Urinary bladder (tissue), 4 donors: Measurements from ENCODE around the gene SLC7A8. TPM values are rescaled to one million over a fixed set of nuclear protein-coding genes. Genes with fewer than 3 reads are reported as not detected.
A peak's percentile ranks its signal among the peaks of the same experiment; 100 is the strongest.

ENCODE experiments used
- DNase-seq: peaks from one replicate; pipeline ENCODE4 v3.0.0-alpha.2; 2015; ENCODE audit errors: extremely low spot score
- H3K27ac ChIP-seq: one replicate; pipeline ENCODE4 v1.5.1; 2013; ENCODE audit warnings: low read depth, mild to moderate bottlenecking, moderate library complexity
- H3K36me3 ChIP-seq: one replicate; pipeline ENCODE4 v1.6.1; 2013; ENCODE audit warnings: mild to moderate bottlenecking, moderate library complexity; ENCODE audit not compliant: insufficient read depth
- H3K4me1 ChIP-seq: one replicate; pipeline ENCODE4 v1.6.1; 2013; ENCODE audit warnings: mild to moderate bottlenecking, moderate library complexity; ENCODE audit not compliant: insufficient read depth
- H3K4me3 ChIP-seq: one replicate; pipeline ENCODE4 v1.5.1; 2013; ENCODE audit warnings: low read depth, low read length
- WGBS: extraction: QIAGEN DNeasy Blood & Tissue Kit; methylation state at CpG from one replicate; pipeline ENCODE4 v1.1.7; 2013; 5-methylcytosine and 5-hydroxymethylcytosine counted together
- polyA plus RNA-seq: library from polyadenylated mRNA; stranded (reverse); fragments of 200-250 nt; gene quantifications from one replicate; pipeline ENCODE4 v1.2.3, GENCODE V29; 2013
- total RNA-seq: library from RNA; depleted of rRNA; stranded (reverse); fragments of >200 nt; gene quantifications from one replicate; pipeline ENCODE4 v1.2.3, GENCODE V29; 2014
- donor health status: healthy with polysubstance abuse.
- donor health status: healthy.

Gene SLC7A8
- total and polyA plus RNA-seq, 2 donors: 8.4 to 35.5 TPM

- DNase-seq: no peak
- WGBS: 84% methylated on average over 6 of the region's 6 CpGs
- H3K36me3 ChIP-seq: no peaks in the 10 kb centered on the region
- no peaks in the 10 kb centered on the region for H3K4me1 ChIP-seq
- H3K4me3 ChIP-seq: no peak overlapping the region
- H3K27ac ChIP-seq: no peak overlapping the region
Measured at GRCh38 chr14:23104070-23104590, 79.3 kb downstream of the SLC7A8 start.

- Histone ChIP-seq H3K27ac (no peak overlapping the region), H3K4me1 (no peaks in the 10 kb centered on the region), H3K4me3 (no peak overlapping the region), H3K36me3 (no peaks in the 10 kb centered on the region)
- no peak for DNase-seq
- 87% methylated on average over 4 of the region's 4 CpGs for WGBS
Measured at GRCh38 chr14:23103581-23103980, 79.9 kb downstream of the SLC7A8 start.

- no peaks in the 10 kb centered on the region for H3K36me3 ChIP-seq
- DNase-seq: no peak
- H3K4me3 ChIP-seq: no peak overlapping the region
- WGBS: 89% methylated on average over 2 of the region's 2 CpGs
- no peak overlapping the region for H3K27ac ChIP-seq
- H3K4me1 ChIP-seq: no peaks in the 10 kb centered on the region
Measured at GRCh38 chr14:23102801-23103200, 80.7 kb downstream of the SLC7A8 start.

- 73% methylated on average over 10 of the region's 10 CpGs for WGBS
- no peak overlapping the region for H3K27ac ChIP-seq
- DNase-seq: no peak
Measured at GRCh38 chr14:23101986-23102625, 81.4 kb downstream of the SLC7A8 start.

GRCh38 chr14:23101213-23101970 is 82.1 kb downstream of the SLC7A8 start:
- Histone ChIP-seq H3K4me1 (no peaks in the 10 kb centered on the region), H3K36me3 (no peaks in the 10 kb centered on the region), H3K4me3 (no peak overlapping the region), H3K27ac (no peak overlapping the region)
- WGBS: 83% methylated on average over 6 of the region's 6 CpGs
- DNase-seq: no peak

More at GRCh38 chr14:23101986-23102625, 81.4 kb downstream of the SLC7A8 start:
- H3K4me1 ChIP-seq: no peaks in the 10 kb centered on the region
- no peaks in the 10 kb centered on the region for H3K36me3 ChIP-seq
- no peak overlapping the region for H3K4me3 ChIP-seq

- H3K4me3 ChIP-seq: no peak overlapping the region
- H3K36me3 ChIP-seq: no peaks in the 10 kb centered on the region
- no peak for DNase-seq
- WGBS: 81% methylated on average over 10 of the region's 10 CpGs
- H3K27ac ChIP-seq: no peak overlapping the region
- H3K4me1 ChIP-seq: no peaks in the 10 kb centered on the region
Measured at GRCh38 chr14:23099212-23099861, 84.1 kb downstream of the SLC7A8 start.

- H3K4me3 ChIP-seq: no peak overlapping the region
- WGBS: 86% methylated on average over 7 of the region's 7 CpGs
- H3K36me3 ChIP-seq: no peaks in the 10 kb centered on the region
- DNase-seq: no peak
- H3K27ac ChIP-seq: no peak overlapping the region
- H3K4me1 ChIP-seq: no peaks in the 10 kb centered on the region
Measured at GRCh38 chr14:23097786-23098185, 85.7 kb downstream of the SLC7A8 start.

GRCh38 chr14:23095196-23096108 is 88.0 kb downstream of the SLC7A8 start, which contains the start of gene C14orf119:
Gene C14orf119 (plus strand): TSS chr14:23095505. CDS start chr14:23097659, 2,154 bp downstream.
- under 1% methylated on average over 46 of the region's 46 CpGs for WGBS
- no peaks in the 10 kb centered on the region for H3K4me1 ChIP-seq
- DNase-seq: peak; percentile 100
- peak within 1 kb of the TSS; percentile 98 for H3K27ac ChIP-seq
- H3K4me3 ChIP-seq: peak within 1 kb of the TSS; percentile 74
- no peaks in the 10 kb centered on the region for H3K36me3 ChIP-seq

GRCh38 chr14:23094666-23095195 is 88.7 kb downstream of the SLC7A8 start, which contains the start of gene ACIN1:
Gene ACIN1 (minus strand): TSS chr14:23095136. CDS start chr14:23095112, 24 bp downstream.
- peak within 1 kb of the TSS; percentile 98 for H3K27ac ChIP-seq
- peak; percentile 80 for DNase-seq
- no peaks in the 10 kb centered on the region for H3K4me1 ChIP-seq
- H3K36me3 ChIP-seq: no peaks in the 10 kb centered on the region
- H3K4me3 ChIP-seq: peak within 1 kb of the TSS; percentile 74
- under 1% methylated on average over 55 of the region's 55 CpGs for WGBS

GRCh38 chr14:23093991-23094665 is 89.3 kb downstream of the SLC7A8 start:
- peak overlapping the region; percentile 98 for H3K27ac ChIP-seq
- no peaks in the 10 kb centered on the region for H3K4me1 ChIP-seq
- no peak for DNase-seq
- no peaks in the 10 kb centered on the region for H3K36me3 ChIP-seq
- peak overlapping the region; percentile 74 for H3K4me3 ChIP-seq
- WGBS: under 1% methylated on average over 14 of the region's 14 CpGs

GRCh38 chr14:23093526-23093925 is 89.9 kb downstream of the SLC7A8 start:
- no peaks in the 10 kb centered on the region for H3K36me3 ChIP-seq
- WGBS: 78% methylated on average over 2 of the region's 2 CpGs
- H3K27ac ChIP-seq: no peak overlapping the region
- H3K4me3 ChIP-seq: peak overlapping the region; percentile 74
- no peak for DNase-seq
- no peaks in the 10 kb centered on the region for H3K4me1 ChIP-seq

- Histone ChIP-seq H3K4me3 (no peak overlapping the region), H3K4me1 (no peaks in the 10 kb centered on the region), H3K27ac (no peak overlapping the region), H3K36me3 (no peaks in the 10 kb centered on the region)
- 67% methylated on average over 2 of the region's 2 CpGs for WGBS
- no peak for DNase-seq
Measured at GRCh38 chr14:23093104-23093503, 90.4 kb downstream of the SLC7A8 start.
